Pulmonary artery endothelial cell (primary cell): ENCODE results near the gene ASXL2. TPM values are rescaled to one million over a fixed set of nuclear protein-coding genes. Genes with fewer than 3 reads are reported as not detected.
A peak's percentile ranks its signal among the peaks of the same experiment; 100 is the strongest.
"Not testable (repeated sequence)": the region's sequence is repeated elsewhere in the genome, so short reads cannot be mapped to it uniquely, and the experiment has no call there.

ENCODE experiments used
- DNase-seq: peaks from one replicate; pipeline ENCODE4 v3.0.0-alpha.2; 2011; ENCODE audit warnings: low read depth, low spot score
- total RNA-seq: library from RNA; depleted of rRNA; stranded (reverse); fragments of >200 nt; gene quantifications from 2 replicates; pipeline ENCODE4 v1.2.3, GENCODE V29; 2014

Gene ASXL2
- total RNA-seq, 1 donor from 2014 or later: 5.1 TPM

DNA sequence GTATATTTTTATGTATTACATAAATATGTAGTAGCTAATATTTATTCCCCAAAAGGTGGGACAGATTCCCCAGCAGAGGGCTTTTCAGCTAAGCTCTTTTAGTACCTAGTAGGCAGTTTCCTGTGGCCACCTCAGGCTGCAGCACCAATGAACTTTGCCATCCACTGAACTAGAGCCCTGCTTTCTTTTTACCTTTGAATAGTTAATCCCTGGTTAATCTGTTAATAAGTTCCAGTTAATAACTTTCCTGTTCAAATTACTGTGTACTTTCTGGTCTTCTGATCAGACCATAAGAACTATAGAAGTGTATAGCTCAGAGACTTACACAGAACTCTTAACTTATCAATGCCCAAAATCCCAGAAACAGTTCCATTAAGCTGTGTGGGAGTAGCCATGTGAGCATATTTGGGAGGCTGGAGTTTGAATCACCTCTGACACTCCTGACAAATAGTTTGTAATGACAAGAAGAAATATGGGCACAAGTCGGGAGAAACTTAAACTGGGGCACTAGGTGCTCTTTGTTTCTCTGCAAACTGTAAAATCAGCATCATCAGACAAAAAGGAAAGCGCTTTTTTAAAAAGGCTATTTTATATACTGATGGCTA, 40.0 kb downstream of the ASXL2 start:
- no peak for DNase-seq

DNA sequence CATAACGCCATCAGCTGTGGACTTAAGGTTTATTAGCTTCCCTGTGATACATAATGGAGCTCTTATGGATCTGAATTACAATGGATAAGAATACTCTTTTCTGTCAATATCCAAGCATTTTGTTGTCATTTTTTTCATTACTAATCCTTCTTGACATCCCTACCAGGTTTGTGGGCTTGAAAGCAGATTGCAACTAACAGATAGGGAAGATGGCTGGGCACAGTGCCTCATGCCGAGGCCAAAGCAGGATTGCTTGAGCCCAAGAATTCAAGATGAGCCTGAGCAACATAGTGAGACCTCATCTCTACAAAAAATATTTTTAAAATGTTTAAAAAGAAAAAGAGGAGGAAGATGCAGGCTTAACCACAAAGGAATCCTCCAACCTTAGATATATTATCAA, 42.4 kb downstream of the ASXL2 start:
- no peak for DNase-seq

DNA sequence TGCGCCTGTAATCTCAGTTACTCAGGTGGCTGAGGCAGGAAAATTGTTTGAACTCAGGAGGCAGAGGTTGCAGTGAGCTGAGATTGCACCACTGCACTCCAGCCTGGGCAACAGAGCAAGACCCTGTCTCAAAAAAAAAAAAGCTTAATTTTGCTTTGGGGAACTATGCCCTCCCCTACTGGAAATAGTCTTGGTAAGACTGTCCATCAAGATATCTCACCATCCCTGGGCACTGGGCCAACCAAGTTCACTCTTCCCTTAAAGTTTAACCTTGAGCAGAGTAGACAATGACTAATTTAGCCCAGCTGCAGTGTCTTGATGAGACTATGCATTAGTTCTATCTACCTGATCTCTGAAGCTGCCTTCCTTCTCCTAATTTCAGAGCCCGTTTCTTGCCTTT, 44.7 kb downstream of the ASXL2 start:
- no peak for DNase-seq

DNA sequence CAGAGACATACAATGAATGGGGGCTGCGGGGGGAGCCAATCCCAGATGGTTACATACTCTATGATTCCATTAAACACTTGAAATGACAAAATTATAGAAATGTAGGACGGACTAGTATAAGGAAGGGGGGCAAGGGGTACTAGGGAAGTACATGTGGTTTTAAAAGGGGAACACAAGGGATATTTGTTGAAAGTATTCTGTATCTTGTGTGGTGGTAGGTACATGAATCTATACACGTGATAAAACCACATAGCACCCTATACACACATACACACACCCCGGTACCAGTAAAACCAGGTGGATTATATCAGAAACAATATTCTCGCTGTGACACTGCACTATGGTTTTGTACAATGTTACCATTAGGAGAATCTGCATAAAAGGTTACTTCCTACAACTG, 45.4 kb downstream of the ASXL2 start:
- no peak for DNase-seq

DNA sequence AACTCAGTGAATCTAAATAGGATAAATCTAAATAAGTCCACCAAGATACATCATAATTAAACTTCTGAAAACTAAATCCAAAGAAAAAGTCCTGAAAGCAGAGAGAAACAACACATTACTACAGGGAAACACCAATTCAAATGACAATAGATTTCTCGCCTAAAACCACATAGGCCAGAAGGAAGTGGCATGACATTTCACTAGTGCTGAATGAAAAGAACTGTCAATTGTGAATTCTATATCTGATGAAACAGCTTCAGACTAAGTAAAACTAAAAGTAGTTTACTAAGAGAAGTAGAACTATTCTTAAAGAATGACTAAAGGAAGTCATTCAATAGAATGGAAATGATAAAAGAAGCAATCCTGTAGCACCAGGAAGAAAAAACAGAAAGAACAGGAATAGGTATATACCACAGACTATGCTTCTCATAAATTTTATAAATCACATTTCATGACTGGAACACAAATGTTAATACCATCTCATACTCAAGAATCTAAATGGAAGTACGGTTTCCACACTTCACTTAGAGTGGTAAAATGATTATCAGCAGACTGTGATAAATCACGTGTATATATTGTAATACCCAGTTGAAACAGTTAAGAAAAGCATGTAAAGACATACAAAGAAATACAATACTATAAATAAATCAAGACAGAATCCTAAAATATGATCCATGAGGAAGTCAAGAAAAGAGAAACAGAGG, 46.4 kb downstream of the ASXL2 start:
- DNase-seq: no peak

DNA sequence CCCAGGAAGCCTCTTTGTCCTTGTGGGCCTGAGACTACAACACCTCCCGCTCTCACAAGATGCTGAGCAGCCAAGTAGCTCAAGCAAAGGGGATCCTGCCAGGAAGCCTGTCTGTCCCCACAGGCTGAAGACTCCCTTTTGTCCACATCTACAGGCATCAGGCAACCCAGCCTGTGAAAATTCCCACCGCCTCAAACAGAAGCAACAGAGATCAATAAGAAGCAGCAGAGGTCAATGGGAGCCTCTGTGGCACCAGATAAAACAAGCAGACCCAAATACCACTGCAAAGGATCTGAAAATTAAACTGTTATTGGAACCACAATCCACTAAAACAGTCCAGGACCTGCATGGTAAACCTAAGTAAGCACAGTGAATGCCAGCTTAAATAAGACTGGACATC, 48.5 kb downstream of the ASXL2 start:
- no peak for DNase-seq

DNA sequence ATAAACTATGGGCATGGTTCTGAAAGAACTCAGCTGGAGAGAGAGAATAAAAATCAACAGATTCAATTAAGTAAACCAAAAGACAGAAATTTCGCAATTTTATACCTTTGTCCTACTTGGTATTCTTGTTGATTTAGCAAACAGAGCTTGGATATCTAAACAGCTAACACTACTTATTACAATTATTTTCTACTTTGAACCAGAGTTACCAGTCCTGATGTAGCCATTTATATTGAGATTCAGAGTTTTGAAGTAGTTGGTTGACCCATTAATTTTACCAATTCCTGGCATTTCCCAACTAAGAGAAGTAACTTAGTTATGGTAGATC, 48.9 kb downstream of the ASXL2 start:
- DNase-seq: no peak

DNA sequence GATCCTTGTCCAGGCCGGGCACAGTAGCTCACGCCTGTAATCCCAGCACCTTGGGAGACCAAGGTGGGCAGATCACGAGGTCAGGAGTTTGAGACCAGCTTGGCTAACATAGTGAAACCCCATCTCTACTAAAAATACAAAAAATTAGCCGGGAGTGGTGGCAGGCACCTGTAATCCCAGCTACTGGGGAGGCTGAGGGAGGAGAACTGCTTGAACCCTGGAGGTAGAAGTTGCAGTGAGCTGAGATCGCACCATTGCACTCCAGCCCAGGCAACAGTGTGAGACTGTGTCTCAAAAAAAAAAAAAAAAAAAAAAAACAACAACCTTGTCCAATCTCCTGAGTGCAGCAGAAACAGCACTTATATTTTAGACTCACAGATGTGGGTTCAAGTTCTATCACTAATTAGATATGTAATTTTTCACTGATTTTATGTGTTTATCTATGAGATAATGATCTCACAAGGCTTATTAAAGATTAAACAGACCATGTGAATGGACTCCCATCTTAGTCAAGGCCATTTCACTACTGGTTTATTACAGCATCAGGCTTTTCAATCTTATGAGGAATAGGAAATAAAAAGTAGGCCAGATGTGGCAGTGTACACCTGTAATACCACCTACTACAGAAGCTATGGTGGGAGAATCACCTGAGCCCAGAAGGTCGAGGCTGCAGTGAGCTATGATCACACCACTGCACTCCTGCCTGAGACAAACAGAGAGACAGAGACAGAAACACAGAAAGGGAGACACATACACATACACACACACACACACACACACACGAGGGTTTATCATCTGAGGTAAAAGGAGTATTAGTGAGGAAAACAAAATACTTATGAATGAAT, 49.5 kb downstream of the ASXL2 start:
- not testable (repeated sequence) for DNase-seq

DNA sequence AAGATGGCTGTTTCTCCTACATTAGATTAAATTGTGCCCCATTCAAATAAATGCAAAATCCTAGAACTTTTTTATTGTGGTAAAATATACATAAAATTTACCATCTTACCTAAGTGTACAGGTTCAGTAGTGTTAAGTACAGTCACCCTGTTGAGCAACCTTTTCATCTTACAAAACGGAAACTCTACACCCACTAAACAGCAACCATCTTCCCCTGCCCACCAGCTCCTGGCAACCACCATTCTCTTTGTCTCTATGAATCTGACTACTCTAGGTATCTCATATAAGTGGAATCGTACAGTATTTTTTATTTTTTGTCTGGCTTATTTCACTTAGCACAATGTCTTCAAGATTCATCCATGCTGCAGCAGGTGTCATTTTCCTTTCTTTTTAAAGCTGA, 53.0 kb downstream of the ASXL2 start:
- no peak for DNase-seq

DNA sequence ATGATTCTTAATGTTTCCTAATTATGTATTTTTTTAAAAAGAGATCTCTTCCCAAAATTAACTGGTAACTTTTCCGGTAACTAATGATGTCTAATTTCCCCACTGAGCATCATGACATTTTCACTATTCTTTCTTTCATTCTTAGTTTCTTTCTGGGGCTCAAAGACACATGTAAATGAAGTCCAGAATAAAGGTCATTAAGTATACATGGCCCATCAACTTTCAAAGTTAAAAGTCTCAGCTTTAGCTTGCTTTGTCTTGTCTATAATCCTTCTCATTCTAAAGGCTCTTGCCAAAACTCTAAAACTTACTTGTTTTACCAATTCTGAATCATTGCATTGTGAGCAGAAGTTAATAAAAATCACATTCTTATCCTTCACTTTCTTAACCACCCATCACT, 53.6 kb downstream of the ASXL2 start:
- DNase-seq: no peak

DNA sequence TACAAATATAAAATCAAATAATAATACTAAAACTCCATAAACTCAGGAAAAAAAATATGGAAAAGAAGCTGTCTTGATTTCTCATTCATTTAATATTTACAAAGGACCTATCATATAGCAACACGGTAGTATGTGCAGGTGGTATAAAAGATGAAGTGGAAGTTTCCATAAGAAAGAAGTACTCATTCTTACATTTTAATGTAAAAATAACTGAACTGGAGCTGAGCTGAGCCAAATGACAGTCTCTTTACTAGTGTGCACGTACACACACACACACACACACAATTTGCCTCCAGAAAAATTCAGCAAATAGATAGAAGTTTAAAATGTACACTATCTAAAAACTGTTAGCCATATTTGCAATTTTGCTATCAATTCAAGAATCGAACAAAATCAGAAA, 54.1 kb downstream of the ASXL2 start:
- DNase-seq: no peak

DNA sequence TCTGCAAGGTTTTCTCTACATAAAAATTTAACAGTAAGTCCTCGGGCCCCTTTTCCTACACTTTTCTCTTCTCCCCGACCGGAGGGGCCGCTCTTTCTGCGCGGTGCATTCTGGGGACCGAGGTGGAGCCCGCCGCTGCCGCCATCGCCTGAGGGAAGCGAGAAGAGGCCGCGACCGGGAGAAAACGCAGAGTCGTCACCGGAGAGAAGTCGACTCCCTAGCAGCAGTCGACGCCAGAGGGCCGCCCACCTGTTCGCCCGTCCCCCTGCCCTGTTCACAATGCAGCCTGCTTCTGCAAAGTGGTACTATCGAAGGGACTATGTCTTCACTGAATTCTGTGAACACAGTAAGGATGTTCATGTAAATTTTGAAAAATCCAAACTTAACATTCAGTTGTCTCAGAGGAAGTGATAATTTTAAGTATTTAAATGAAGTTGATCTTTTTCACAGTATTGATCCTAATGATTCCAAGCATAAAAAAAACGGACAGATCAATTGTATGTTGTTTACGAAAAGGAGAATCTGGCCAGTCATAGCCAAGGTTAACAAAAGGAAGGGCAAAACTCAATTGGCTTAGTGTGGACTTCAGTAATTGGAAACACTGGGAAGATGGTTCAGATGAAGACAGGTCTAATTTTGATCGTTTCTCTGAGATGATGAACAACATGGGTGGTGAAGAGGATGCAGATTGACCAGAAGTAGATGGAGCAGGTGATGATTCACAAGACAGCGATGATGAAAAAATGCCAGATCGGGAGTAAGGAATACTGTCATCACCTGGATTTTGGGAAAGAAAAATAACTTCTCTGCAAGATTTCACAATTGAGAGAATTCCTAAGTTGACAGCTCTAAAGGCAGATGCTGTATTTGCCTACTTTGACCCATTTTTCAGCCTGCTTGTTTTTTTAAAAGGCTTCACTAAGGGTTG, 55.8 kb downstream of the ASXL2 start:
- no peak for DNase-seq

DNA sequence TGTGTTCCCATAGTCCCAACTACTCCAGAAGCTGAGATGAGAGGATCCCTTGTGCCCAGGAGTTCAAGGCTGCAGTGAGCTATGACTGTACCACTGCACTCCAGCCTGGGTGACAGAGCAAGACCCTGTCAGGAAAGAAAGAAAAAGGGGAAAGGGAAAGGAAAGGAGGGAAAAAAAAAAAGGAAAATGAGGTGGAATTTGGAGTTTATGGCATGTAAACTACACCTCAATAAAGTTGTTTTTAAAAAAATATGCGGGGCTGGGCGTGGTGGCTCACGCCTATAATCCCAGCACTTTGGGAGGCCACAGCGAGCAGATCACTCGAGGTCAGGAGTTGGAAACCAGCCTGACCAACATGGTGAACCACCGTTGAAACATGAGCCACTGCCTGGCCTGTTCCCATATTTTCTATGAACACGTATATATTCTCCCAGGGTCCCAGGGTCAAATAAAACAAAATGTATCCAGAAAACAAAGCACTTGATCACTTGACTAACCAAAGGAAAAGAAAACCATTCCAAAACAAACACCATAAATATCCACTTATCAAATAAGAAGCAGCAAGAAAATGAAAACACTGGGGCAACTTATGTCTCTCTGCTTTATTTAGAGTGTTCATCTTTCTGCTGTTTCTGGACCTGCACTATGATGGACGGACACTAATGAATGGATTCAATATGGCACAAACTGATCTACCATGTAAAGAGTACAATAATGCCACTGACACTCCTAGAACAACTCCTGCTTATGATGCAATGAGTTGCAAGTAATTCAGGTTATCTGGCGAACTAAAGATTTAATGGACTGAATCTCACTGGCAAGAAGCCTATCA, 56.8 kb downstream of the ASXL2 start:
- peak; percentile 13 for DNase-seq

DNA sequence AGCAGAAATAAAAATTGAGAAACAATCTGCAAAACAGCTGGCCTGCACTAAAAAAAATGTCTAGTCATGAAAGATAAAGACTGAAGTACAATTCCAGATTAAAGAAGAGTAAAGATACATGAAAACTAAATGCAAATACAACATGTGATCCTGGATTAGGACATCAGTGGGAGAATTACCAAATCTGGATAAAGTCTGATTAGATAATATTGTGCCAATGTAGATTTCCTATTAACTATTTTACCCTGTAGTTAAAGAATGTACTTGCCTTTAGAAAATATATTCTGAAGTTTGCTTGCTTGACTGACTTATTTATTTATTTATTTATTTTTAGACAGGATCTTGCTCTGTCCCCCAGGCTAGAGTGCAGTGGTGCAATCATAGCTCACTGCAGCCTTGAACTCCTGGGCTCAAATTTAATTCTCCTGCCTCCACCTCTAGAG, 58.7 kb downstream of the ASXL2 start:
- no peak for DNase-seq

DNA sequence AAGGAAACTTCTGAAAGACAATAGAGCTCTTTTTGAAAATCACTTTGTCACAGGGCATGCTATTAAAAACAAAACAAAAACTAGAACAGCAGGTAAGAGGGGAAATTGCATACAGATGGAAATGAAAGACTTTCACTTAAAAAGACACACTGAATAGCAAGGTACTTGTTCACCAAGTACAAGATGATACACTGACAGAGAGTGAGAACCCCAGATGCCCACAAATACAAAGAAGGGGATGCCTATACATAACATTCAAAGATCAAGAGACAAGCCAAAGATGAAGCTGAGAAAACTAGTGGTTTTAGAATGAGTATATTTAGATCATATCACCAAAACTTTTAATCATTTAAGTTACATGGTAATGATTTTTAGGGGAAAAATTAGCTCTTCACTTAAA, 60.7 kb downstream of the ASXL2 start:
- no peak for DNase-seq

DNA sequence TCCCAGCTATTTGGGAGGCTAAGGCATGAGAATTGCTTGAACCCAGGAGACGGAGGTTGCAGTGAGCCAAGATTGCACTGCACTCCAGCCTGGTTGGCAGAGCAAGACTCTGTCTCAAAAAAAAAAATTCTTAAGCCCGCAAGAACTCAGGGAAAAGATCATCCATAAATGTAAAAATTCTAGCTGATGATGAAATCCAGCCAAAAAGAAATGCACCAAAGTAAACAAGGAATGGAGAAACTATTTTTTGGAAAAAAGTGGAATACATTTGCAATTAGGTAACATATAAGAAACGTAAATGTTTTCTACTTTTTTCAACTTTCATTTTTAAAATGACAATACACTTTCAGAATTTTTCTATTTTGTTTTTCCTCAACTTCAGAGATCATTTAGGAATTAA, 61.3 kb downstream of the ASXL2 start:
- no peak for DNase-seq

DNA sequence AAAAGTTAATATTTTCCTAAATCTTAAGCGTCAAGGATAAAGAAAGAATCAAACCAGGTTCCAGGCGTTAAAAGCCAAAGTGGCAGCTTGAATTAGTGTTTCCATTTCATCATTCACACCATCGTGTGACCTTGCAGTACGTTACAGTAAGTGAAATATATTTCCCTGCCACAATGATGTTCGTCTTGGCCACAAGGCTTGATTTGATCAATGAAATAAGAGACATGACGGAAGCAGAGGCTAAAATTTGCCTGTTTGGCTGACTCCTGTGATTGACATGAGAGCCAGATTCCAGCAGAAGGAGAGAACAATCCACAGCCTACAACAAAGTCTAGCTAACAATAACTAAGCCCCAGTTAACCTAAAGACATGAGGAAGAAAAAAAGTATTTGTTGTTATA, 62.0 kb downstream of the ASXL2 start:
- DNase-seq: no peak

DNA sequence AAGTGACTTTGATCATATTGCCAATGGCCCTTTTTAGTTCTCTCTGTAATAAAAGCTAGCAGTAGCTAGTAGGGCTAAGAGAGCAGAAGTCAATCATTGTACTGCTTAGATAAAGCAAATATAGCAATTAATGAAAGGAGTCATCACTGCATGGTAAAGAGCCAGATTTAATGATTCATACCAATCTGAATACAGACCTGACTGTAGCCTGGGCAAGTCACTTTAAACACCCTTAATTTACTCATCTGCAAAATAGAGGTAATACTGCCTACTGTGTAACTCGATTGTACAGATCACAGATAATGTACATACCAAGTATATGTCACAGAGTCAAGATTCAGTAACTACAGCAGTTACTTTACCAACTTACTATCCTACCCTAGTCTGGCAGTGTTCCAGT, 63.6 kb downstream of the ASXL2 start:
- no peak for DNase-seq

DNA sequence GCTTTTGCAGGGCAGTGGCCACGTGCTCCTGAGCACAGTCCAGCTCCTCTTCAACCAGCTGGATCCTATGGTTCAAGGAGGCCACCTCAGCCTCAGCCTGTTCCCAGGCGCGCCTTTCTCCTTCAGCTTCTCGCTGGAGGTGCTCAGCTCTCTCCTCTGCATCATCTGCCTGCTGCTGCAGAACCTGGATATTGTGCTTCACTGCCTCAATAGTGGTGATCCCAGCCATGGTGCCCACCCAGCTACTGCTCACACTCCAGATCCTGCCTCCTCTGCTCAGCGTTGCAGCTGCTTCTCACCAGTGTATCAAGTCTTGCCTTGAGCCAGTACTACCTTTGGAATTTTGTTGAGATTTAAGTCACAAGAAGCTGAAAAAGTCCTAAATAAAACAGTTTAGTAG, 67.9 kb downstream of the ASXL2 start:
- no peak for DNase-seq

DNA sequence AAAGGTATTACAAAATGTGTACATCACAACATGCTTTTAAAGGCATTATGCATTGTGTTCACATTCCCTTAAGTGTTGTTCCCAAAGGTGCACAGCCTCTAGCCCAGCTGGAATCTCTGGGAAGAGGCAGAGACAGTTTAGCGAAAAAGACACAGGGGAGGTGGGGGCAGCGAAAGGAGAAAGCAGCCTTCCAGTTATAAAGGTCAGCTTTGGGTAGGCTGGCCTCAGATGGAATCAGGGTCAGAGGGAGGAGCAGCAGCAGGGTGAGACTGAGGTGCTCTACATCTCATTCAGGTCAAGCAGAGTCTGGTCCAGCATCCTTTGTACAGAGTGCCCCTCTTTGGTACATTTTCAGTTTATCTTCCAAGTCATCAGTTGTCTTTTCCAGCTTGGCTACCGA, 68.6 kb downstream of the ASXL2 start:
- no peak for DNase-seq

DNA sequence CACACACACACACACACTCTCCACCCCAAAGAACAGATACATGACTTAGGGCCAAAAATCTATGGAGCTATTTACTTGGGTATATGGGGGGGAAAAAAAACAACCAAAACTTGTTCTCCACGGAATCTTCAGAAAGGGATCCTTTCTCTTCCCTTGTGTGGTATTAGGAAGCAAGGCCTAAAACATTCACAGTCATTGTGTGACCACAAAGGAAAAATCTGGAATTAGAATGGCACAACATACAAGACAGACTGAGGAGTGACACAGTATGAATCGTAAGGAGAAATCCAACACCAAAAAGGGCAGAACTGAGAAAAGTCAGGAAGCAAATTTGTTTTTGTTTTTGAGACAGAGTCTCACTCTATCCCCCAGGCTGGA, 70.3 kb downstream of the ASXL2 start:
- DNase-seq: no peak
